Measurements from ENCODE around the gene ABCG1. TPM values are rescaled to one million over a fixed set of nuclear protein-coding genes. Genes with fewer than 3 reads are reported as not detected.

Gene ABCG1
- total and polyA plus RNA-seq, 2 of the 4 experiments (the other 2 are of a cell fraction) = 0.19 to 0.36 TPM

GRCh38 chr21:42213082-42213774, 5.7 kb upstream of the ABCG1 start:
- no TSS peak for BruUV-seq (replicated peaks)
- no peak overlapping the region for H3K4ac ChIP-seq (ENCODE audit: low read depth, low read length)
- TF ChIP-seq RAD21 (IDR thresholded peaks at IDR 0.05; ENCODE audit: low read length) (no peak), FOS (IDR thresholded peaks at IDR 0.05; ENCODE audit: low read depth, low read length) (no peak), MXI1 (IDR thresholded peaks at IDR 0.05; ENCODE audit: borderline replicate concordance, low read depth, low read length) (no peak), CEBPB (IDR thresholded peaks at IDR 0.05; ENCODE audit: low read depth, low read length) (no peak), POLR2A (IDR thresholded peaks at IDR 0.05; ENCODE audit: low read depth, low read length) (no peak), RCOR1 (IDR thresholded peaks at IDR 0.05; ENCODE audit: insufficient replicate concordance, low read length) (no peak), ELK1 (IDR thresholded peaks at IDR 0.05; ENCODE audit: borderline replicate concordance, low read depth, low read length) (no peak), BHLHE40 (IDR thresholded peaks at IDR 0.05; ENCODE audit: low read depth, low read length) (no peak), CTCF (conservative IDR thresholded peaks at IDR 0.05; ENCODE audit: low read depth, low read length) (no peak), MAZ (IDR thresholded peaks at IDR 0.05; ENCODE audit: borderline replicate concordance, low read depth, low read length) (no peak), NFE2L2 (IDR thresholded peaks at IDR 0.05; ENCODE audit: low read depth, low read length) (no peak)
- no peak overlapping the region for H2BK20ac ChIP-seq (ENCODE audit: low read depth, low read length)
- intact Hi-C loops (cut with micrococcal nuclease) (no loop called here), in situ Hi-C loops (cut with MboI; ENCODE audit: low sequenced_read_pairs) (no loop called here), dilution Hi-C loops (cut with HindIII; ENCODE audit: low sequenced_read_pairs, unreplicated experiment) (no loop called here)
- H3K18ac ChIP-seq (ENCODE audit: low read depth, low read length) = no peak overlapping the region
- H3K14ac ChIP-seq (replicated peaks; ENCODE audit: low read depth, low read length) = no peak overlapping the region
- no peaks in the 10 kb centered on the region for H4K20me1 ChIP-seq (ENCODE audit: insufficient read depth, low read length)
- H2BK15ac ChIP-seq (ENCODE audit: low read depth, low read length) = no peak overlapping the region
- WGBS, 2 experiments (ENCODE audit: extremely low coverage in 2 of 2, insufficient read length in 1 of 2) = 31% methylated on average over 2 of the region's 5 CpGs; no CpG with 5 or more reads in 1 of the 2 experiments
- no peak overlapping the region for H2AFZ ChIP-seq (replicated peaks; ENCODE audit: low read length, poor library complexity)
- H3K79me1 ChIP-seq (ENCODE audit: low read depth in 1 of 2, low read length in 2 of 2) = no peaks in the 10 kb centered on the region
- no peak overlapping the region for H3K23ac ChIP-seq (ENCODE audit: low read depth, low read length)
- no peak overlapping the region for H2BK5ac ChIP-seq (ENCODE audit: low read depth, low read length, poor library complexity, severe bottlenecking)
- peaks cover 19% of the 10 kb centered on the region for H3K27me3 ChIP-seq (ENCODE audit: control insufficient read depth, insufficient read depth, low read length)
- no peak for DNase-seq
- no peaks in the 10 kb centered on the region for H3K9me1 ChIP-seq (ENCODE audit: insufficient read depth, low read length)
- H3K36me3 ChIP-seq (ENCODE audit: control insufficient read depth, insufficient read depth, low read length) = no peaks in the 10 kb centered on the region
- H4K5ac ChIP-seq (ENCODE audit: low read depth, low read length) = no peak overlapping the region
- no peak overlapping the region for H4K8ac ChIP-seq (ENCODE audit: low read depth in 2 of 2, low read length in 2 of 2)
- ATAC-seq (ENCODE audit: low read depth) = no peak
- CTCF ChIA-PET = no interaction called here
- no peak overlapping the region for H3K4me3 ChIP-seq (ENCODE audit: insufficient read depth, low read depth, low read length)
- peaks cover 9% of the 10 kb centered on the region for H3K9me3 ChIP-seq (ENCODE audit: control insufficient read depth, insufficient read depth, low read length)
- H2AK5ac ChIP-seq (ENCODE audit: low read depth, low read length) = no peak overlapping the region
- peaks cover 2% of the 10 kb centered on the region; the same call in 1 of the 2 replicates for H3K4me1 ChIP-seq (ENCODE audit: control insufficient read depth, insufficient read depth, low read length)
- no peak overlapping the region for H3K4me2 ChIP-seq (ENCODE audit: low read depth, low read length)
- H2BK120ac ChIP-seq (ENCODE audit: low read depth, low read length) = no peak overlapping the region
- H2AK9ac ChIP-seq (replicated peaks; ENCODE audit: low read depth, low read length, poor library complexity) = no peak overlapping the region
- no peak overlapping the region for H4K91ac ChIP-seq (ENCODE audit: insufficient read depth, low read depth, low read length)
- H3K27ac ChIP-seq (ENCODE audit: insufficient read depth, low read length) = no peak overlapping the region
- H3K56ac ChIP-seq (ENCODE audit: extremely low read depth, insufficient read depth, low read length) = no peak overlapping the region
- POLR2A ChIA-PET (ENCODE audit: unreplicated experiment) = no interaction called here
- no peak overlapping the region for H3K9ac ChIP-seq (ENCODE audit: low read depth, low read length)
